ENCODE measurements around the gene DDOST.
"Not testable (repeated sequence)": the region's sequence is repeated elsewhere in the genome, so short reads cannot be mapped to it uniquely, and the experiment has no call there.

DDOST gene

GRCh38 chr1:20689645-20690056, 28.5 kb upstream of the DDOST start:
- no peak for DNase-seq

- no peak for DNase-seq
These were observed 25.9 kb upstream of the DDOST start for GRCh38 chr1:20686883-20687725.

- DNase-seq = no peak
These were observed 24.6 kb upstream of the DDOST start for GRCh38 chr1:20685741-20686140.

GRCh38 chr1:20685099-20685662, 24.0 kb upstream of the DDOST start:
- no peak for DNase-seq

GRCh38 chr1:20684651-20685050, 23.5 kb upstream of the DDOST start:
- no peak for DNase-seq

GRCh38 chr1:20684050-20684620, 23.0 kb upstream of the DDOST start:
- no peak for DNase-seq

- DNase-seq = no peak
These were observed 22.4 kb upstream of the DDOST start for GRCh38 chr1:20683614-20684013.

- no peak for DNase-seq
These were observed 21.5 kb upstream of the DDOST start for GRCh38 chr1:20682571-20683236.

- no peak for DNase-seq
These were observed 20.8 kb upstream of the DDOST start for GRCh38 chr1:20681999-20682398.

GRCh38 chr1:20680269-20680668, 19.1 kb upstream of the DDOST start:
- DNase-seq = no peak

- no peak for DNase-seq
These were observed 17.4 kb upstream of the DDOST start for GRCh38 chr1:20678599-20678998.

- not testable (repeated sequence) for DNase-seq
These were observed 12.5 kb upstream of the DDOST start for GRCh38 chr1:20673626-20674025.

- no peak for DNase-seq
These were observed 11.1 kb upstream of the DDOST start for GRCh38 chr1:20672265-20672632.

GRCh38 chr1:20670936-20671335, 9.8 kb upstream of the DDOST start:
- DNase-seq = no peak

GRCh38 chr1:20668581-20668980, 7.4 kb upstream of the DDOST start:
- DNase-seq = no peak

GRCh38 chr1:20666804-20667203, 5.6 kb upstream of the DDOST start:
- no peak for DNase-seq

GRCh38 chr1:20666146-20666545, 5.0 kb upstream of the DDOST start:
- no peak for DNase-seq

GRCh38 chr1:20665726-20666125, 4.6 kb upstream of the DDOST start:
- no peak for DNase-seq

GRCh38 chr1:20663969-20664715, 3.0 kb upstream of the DDOST start:
- DNase-seq = no peak

GRCh38 chr1:20663365-20663764, 2.2 kb upstream of the DDOST start:
- DNase-seq = no peak

GRCh38 chr1:20662110-20662475, 924 bp upstream of the DDOST start:
- DNase-seq = no peak

- DNase-seq = no peak
These were observed 342 bp downstream of the DDOST start for GRCh38 chr1:20660847-20661206.

- DNase-seq = no peak
These were observed 806 bp downstream of the DDOST start for GRCh38 chr1:20660363-20660762.
